ENCODE data around the gene ANKRD35.

Gene ANKRD35

GRCh38 chr1:145893306-145894055, 7.8 kb upstream of the ANKRD35 start:
- no peak for DNase-seq

GRCh38 chr1:145892486-145893087, 6.9 kb upstream of the ANKRD35 start:
- peak in 1 of 14 donors; percentile 22 for DNase-seq

- DNase-seq, result peak in 13 of 14 donors; percentile 31 to 92 (median 82)
Observed at GRCh38 chr1:145891587-145892485, 6.2 kb upstream of the ANKRD35 start.

GRCh38 chr1:145891143-145891542, 5.5 kb upstream of the ANKRD35 start:
- DNase-seq, result no peak

- DNase-seq, result no peak
Observed at GRCh38 chr1:145889722-145890121, 4.1 kb upstream of the ANKRD35 start.

GRCh38 chr1:145887631-145888030, 2.0 kb upstream of the ANKRD35 start:
- DNase-seq, result no peak

GRCh38 chr1:145886816-145887215, 1.1 kb upstream of the ANKRD35 start:
- DNase-seq, result no peak

GRCh38 chr1:145886390-145886789, 724 bp upstream of the ANKRD35 start:
- DNase-seq, result no peak

GRCh38 chr1:145884675-145885074, 991 bp downstream of the ANKRD35 start:
- DNase-seq, result no peak

- no peak for DNase-seq
Observed at GRCh38 chr1:145879775-145880174, 5.9 kb downstream of the ANKRD35 start.

- DNase-seq, result no peak
Observed at GRCh38 chr1:145878724-145879123, 6.9 kb downstream of the ANKRD35 start.

- DNase-seq, result no peak
Observed at GRCh38 chr1:145877923-145878486, 7.7 kb downstream of the ANKRD35 start.

GRCh38 chr1:145874646-145875045, 11.0 kb downstream of the ANKRD35 start:
- no peak for DNase-seq

- peak in 13 of 14 donors; percentile 4 to 86 (median 65) for DNase-seq
Observed at GRCh38 chr1:145871994-145872924, 13.4 kb downstream of the ANKRD35 start.

- DNase-seq, result no peak
Observed at GRCh38 chr1:145868232-145868631, 17.4 kb downstream of the ANKRD35 start.

- peak in 2 of 14 donors; percentile 5 to 10 for DNase-seq
Observed at GRCh38 chr1:145863282-145864018, 22.2 kb downstream of the ANKRD35 start.

GRCh38 chr1:145859491-145860023, 26.1 kb downstream of the ANKRD35 start:
- DNase-seq, result peak in 13 of 14 donors; percentile 19 to 91 (median 77)

- peak; percentile 37 to 95 (median 84) for DNase-seq
Observed at GRCh38 chr1:145858901-145859490, 26.7 kb downstream of the ANKRD35 start, which contains the start of gene PIAS3. PIAS3 (minus strand) TSS chr1:145859081; CDS start chr1:145858990, 91 bp downstream.

- DNase-seq, result peak in 9 of 14 donors; percentile 21 to 71 (median 50)
Observed at GRCh38 chr1:145858238-145858900, 27.3 kb downstream of the ANKRD35 start.
